ENCODE results near the gene RAB33B. TPM values are rescaled to one million over a fixed set of nuclear protein-coding genes. Genes with fewer than 3 reads are reported as not detected.

The RAB33B gene
- total and polyA plus RNA-seq, 10 of the 15 experiments (the other 5 are each of a cell fraction or from before 2014, with no cell fraction given): 3.2 to 10.7 (median 7.5) TPM

DNA sequence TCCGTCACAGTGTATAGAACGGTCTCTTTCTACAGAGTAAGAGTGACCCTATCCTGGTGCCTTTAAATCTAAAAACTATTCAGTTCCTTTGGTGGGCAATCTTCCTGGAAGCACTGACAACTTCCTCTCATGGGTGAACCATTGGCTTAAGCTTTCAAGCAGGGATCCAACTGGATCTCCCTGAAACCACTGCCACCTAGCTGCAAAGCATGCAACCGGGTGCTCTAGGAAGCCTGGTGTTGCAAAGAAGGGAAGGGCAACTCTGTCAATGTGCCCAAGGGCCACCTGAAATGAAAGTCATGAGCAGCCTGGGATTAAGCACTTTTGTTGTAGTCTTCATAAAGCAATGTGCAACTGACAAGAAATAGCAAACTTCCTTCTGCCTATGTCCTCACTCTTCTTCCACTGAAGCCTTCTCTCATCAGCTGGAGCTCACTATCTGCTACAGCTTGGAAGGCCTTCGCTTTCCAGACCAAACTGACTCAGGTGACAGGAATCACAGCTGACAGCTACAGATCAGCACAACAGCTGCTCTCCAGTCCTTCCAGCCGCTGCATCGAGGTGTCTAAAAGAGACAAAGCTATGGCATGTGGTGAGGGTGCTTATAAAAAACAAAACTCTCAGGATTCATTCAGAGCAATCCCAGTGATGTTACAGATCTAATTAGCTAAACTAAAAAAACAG is 55.9 kb downstream of the RAB33B start:
- DNase-seq (ENCODE audit: low read depth, low spot score) (no peak), ATAC-seq (peak; percentile 59), FAIRE-seq (no peak)
- H3K4me2 ChIP-seq (ENCODE audit: control insufficient read depth, insufficient read depth): no peak overlapping the region
- no peaks in the 10 kb centered on the region for H3K4me1 ChIP-seq (ENCODE audit: control insufficient read depth, insufficient read depth, low read length)
- WGBS (ENCODE audit: insufficient coverage, insufficient replicate concordance, low lambda C conversion rate, missing lambda C conversion rate): 59% methylated on average over 6 of the region's 6 CpGs
- intact Hi-C loops (cut with micrococcal nuclease; ENCODE audit: unreplicated experiment): no loop called here
- BruUV-seq (replicated peaks): no TSS peak
- H3K36me3 ChIP-seq (ENCODE audit: control insufficient read depth in 2 of 2, insufficient read depth in 2 of 2, low read length in 1 of 2): no peaks in the 10 kb centered on the region
- ChIA-PET SMC1A (ENCODE audit: uncharacterized antibody, unreplicated experiment) (interaction anchor here (0.7 to 1.0 kb wide), 4 partner anchors 21 to 476 kb away, joined by 3 to 4 read pairs (median 3); no protein-coding TSS in a partner anchor), CTCF (interaction anchor here (0.6 to 2.2 kb wide), 17 partner anchors 9 to 479 kb away, joined by 3 to 8 read pairs (median 3); no protein-coding TSS in a partner anchor), POLR2A (no interaction called here), RAD21 (ENCODE audit: unreplicated experiment) (interaction anchor here (1.6 kb wide), 1 partner anchor 12 kb away, joined by 7 read pairs; no protein-coding TSS in a partner anchor)
- no peaks in the 10 kb centered on the region for H4K20me1 ChIP-seq (ENCODE audit: control insufficient read depth, insufficient read depth)
- H3K79me2 ChIP-seq (ENCODE audit: control insufficient read depth, insufficient read depth, low read length): no peaks in the 10 kb centered on the region
- H3K4me3 ChIP-seq: no peak overlapping the region
- no peak overlapping the region for H2AFZ ChIP-seq (ENCODE audit: control insufficient read depth, low read depth, low read length)
- no peaks in the 10 kb centered on the region for H3K9me3 ChIP-seq (replicated peaks; ENCODE audit: control insufficient read depth, insufficient read depth, low read length)
- H3K9ac ChIP-seq (ENCODE audit: control insufficient read depth, insufficient read depth, low read length): no peak overlapping the region
- in situ Hi-C loops (cut with MboI): no loop called here
- no peaks in the 10 kb centered on the region for H3K27me3 ChIP-seq (replicated peaks in 1 of 2; ENCODE audit: control insufficient read depth in 2 of 2, insufficient read depth in 2 of 2, low read length in 1 of 2)
- TF ChIP-seq, protein P1, sequence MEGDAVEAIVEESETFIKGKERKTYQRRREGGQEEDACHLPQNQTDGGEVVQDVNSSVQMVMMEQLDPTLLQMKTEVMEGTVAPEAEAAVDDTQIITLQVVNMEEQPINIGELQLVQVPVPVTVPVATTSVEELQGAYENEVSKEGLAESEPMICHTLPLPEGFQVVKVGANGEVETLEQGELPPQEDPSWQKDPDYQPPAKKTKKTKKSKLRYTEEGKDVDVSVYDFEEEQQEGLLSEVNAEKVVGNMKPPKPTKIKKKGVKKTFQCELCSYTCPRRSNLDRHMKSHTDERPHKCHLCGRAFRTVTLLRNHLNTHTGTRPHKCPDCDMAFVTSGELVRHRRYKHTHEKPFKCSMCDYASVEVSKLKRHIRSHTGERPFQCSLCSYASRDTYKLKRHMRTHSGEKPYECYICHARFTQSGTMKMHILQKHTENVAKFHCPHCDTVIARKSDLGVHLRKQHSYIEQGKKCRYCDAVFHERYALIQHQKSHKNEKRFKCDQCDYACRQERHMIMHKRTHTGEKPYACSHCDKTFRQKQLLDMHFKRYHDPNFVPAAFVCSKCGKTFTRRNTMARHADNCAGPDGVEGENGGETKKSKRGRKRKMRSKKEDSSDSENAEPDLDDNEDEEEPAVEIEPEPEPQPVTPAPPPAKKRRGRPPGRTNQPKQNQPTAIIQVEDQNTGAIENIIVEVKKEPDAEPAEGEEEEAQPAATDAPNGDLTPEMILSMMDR (IDR thresholded peaks at IDR 0.05 in 2 of 3, conservative IDR thresholded peaks at IDR 0.05 in 1 of 3; ENCODE audit: control insufficient read depth in 2 of 3, extremely low read depth in 1 of 3, insufficient read depth in 1 of 3, low read depth in 3 of 3, low read length in 3 of 3): peak; percentile 23 to 52 (median 45); a peak in 4 of 6 replicates
- TF ChIP-seq SMC3 (IDR thresholded peaks at IDR 0.05; ENCODE audit: borderline replicate concordance, low read length): peak; percentile 9; the same call in 1 of the 2 replicates
- no peak for TF ChIP-seq SRF (IDR thresholded peaks at IDR 0.05; ENCODE audit: low read depth in 2 of 2, low read length in 2 of 2)
- TF ChIP-seq GATAD2B (conservative IDR thresholded peaks at IDR 0.05; ENCODE audit: low read depth): no peak
- TF ChIP-seq RAD21 (IDR thresholded peaks at IDR 0.05; ENCODE audit: insufficient read depth, low read depth, low read length): peak; percentile 23; the same call in 1 of the 2 replicates
- TF ChIP-seq HDGF (IDR thresholded peaks at IDR 0.05): no peak
- TF ChIP-seq CUX1 (IDR thresholded peaks at IDR 0.05; ENCODE audit: insufficient replicate concordance, low read depth, low read length): no peak
- H3K27ac ChIP-seq (ENCODE audit: control insufficient read depth, insufficient read depth): no peak overlapping the region

Measured in GM12878 (cell line).